Sciatic nerve (tissue), 2 donors: ENCODE measurements around the gene PAEP. TPM values are rescaled to one million over a fixed set of nuclear protein-coding genes. Genes with fewer than 3 reads are reported as not detected.
A peak's percentile ranks its signal among the peaks of the same experiment; 100 is the strongest.
"Not testable (repeated sequence)": the region's sequence is repeated elsewhere in the genome, so short reads cannot be mapped to it uniquely, and the experiment has no call there.

Experiments used
- ATAC-seq: fragments of 200-7000 bp; cut with Tn5 transposase; one replicate; pipeline ENCODE4 v1.9.1; 2020; ENCODE audit warnings: mild to moderate bottlenecking, moderate library complexity
- DNase-seq: peaks from one replicate; pipeline ENCODE4 v3.0.0-alpha.2; 2020; ENCODE audit warnings: low spot score
- intact Hi-C: fragments of 100-400 bp; cut with DNase I; formaldehyde crosslinking; loops from one replicate; pipeline ENCODE4 v1.14.2; 2022
- total RNA-seq: library from RNA; stranded (reverse); fragmentation: NEBNext Ultra II Directional; extraction: Animal tissue kit (Norgen Biotek cat#: 25700); gene quantifications from one replicate; pipeline ENCODE4 v1.2.1, GENCODE V29; 2021
- donor health status: DM: no; HTN: no; CAD: no.
- donor health status: DM: no; HTN: no; CAD: no.

Gene PAEP
- total RNA-seq, 1 donor from 2014 or later, result not detected

DNA sequence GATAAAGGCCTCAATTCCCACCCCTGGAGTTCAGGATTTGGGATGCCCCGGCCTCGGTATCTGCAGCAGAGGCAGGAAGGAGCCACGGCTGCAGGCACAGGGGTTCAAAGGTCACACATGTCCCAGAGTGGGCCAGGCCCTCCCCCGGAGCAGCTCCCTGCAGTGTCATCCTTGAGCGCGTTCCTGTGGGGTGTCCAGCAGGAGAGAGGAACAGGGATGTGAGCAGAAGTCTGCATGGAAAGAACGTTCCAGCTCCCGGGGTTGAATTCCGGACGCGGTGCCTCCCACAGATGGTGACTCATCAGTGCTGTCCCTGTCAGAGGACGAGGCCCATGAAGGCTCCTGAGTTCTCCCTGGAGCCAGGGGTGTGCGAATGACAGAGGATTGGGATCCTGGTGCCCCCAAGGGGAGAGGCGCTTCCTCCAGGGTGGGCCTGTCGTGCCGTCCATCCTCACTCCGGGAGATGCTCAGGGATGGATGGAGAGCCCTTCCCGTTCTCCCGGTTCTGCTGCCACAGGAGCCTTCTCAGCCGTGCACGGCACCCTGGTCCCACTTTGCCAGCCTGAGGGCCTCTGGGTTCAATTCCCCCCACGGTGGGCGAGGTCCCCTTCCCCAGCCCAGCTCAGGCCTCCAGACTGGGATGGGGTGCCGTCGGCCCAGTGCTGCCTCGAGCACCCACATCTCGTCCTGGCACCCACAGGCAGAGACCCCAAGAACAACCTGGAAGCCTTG, 37.3 kb upstream of the PAEP start:
- no peak for ATAC-seq
- DNase-seq, result peak; percentile 45
- intact Hi-C loops, result no loop called here

DNA sequence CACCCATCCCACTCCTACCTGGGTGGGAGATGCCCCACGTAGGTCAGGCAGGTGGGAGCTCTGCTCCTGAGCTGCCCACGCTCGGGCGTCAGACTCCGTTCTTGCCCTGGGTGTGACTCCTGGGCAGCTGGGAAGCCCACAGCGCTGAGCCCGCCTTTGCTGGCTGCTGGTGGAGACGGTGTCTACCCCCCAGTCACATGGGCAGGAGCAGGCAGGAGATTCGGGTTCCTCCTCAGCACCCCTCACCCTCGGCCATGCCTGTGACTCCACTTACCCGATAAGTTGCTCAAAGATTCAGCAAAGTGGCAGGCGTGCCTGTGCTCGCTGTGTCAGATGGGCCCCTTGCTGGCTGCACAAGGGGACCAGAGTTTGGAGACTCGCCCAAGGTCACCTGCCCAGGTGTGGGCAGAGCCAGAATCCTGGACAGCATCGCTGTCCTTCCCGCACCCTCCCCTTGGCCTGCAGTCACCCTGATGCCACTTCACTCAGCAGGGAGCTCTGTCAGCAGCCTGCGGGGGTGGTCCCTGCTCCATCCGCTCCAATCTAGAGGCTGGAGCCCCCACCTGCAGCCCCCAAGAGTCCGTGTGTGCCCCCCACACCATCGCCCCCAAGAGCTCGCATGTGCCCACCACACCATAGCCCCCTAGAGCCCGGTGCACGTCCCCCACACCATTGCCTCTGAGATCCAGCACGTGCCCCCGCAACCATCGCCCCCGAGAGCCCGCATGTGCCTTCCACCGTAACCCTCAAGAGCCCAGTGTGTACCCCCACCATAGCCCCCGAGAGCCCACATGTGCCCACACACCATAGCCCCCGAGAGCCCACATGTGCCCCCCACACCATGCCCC, 36.1 kb upstream of the PAEP start:
- intact Hi-C loops, result no loop called here

DNA sequence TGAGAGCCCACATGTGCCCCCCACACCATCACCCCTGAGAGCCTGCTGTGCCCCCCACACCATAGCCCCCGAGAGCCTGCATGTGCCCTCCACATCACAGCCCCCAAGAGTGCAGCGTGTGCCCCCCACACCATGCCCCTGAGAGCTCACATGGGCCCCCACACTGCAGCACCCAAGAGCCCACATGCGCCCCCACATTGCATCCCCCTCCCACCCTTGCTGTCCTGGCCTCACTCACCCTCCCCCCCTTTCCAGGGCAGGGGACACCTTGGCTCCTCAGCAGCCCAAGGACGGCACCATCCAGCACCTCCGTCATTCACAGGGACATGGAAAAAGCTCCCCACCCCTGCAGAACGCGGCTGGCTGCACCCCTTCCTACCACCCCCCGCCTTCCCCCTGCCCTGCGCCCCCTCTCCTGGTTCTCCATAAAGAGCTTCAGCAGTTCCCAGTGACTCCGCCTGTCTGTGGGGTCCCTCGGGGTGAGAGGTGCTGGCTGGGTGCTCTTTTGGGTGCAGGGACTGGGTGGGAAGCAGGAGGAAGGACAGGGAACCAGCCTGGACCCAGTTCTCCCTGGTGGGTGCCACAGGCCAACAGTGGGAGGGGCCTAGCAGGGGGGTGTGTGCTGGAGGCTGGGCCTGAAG, 35.3 kb upstream of the PAEP start:
- DNase-seq (peak; percentile 19), ATAC-seq (no peak)
- intact Hi-C loops, result no loop called here

More for the DNA sequence above, 36.1 kb upstream of the PAEP start:
- DNase-seq (peak; percentile 45), ATAC-seq (no peak)

DNA sequence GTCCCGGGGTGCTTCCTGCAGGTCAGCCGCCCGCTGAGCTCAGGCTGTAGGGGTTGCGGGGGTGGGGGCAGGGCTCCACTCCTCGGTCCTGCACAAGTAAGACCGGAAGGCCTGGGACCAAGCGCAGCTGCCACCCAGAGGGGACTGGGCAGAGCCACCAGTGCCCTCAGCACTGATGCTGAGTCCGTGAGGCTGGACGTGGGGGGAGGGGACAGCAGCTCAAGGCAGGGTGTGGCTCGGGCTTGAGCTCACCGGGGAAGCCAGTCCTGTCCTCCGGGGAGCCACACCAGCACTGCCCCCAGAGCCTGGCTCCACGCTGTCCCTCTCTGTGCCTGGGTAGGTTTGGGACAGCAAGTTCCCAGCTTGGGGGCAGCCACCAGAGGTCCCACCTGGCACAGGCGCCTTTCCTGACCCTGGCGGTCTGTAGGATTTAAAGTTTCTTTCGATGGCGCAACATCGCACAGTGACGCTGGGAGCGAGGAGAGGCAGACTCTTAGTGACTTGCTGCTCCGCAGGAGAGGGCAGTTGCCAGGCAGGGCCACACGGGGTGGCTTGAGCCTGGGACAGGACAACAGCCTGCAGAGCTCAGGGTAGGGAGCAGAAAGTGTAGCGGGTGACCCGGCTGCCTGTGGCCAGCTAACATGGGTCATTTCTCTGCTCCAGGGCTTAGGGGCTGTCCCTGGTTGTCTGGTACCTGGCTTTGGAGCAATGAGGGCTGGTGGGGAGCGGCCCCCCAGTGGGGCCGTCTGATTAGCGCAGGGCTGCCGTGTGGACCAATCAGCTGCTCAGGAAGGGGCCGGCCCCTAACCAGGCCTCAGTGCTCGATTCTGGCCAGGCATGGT, 34.6 kb upstream of the PAEP start:
- intact Hi-C loops, result no loop called here
- DNase-seq, result peak; percentile 47
- ATAC-seq, result no peak

DNA sequence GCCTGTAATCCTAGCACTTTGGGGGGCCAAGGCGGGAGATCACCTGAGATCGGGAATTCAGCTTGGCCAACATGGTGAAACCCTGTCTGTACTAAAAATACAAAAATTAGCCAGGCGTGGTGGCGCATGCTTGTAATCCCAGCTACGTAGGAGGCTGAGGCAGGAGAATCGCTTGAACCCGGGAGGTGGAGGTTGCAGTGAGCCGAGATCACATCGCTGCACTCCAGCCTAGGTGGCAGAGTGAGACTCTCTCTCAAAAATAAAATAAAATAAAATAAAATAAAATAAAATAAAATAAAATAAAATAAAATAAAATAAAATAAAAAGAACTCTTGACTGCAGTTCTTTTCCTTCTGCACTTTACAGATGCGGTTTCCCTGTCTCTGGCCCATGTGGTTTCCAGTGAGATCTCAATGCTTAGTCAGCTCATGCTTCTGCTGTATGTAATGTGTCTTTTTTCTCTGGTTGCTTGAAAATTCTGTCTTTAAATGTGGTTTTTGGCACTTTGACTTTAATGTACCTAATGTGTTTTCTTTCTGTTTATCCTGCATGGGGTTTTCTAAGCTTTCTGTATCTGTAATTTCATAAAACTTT, 32.6 kb upstream of the PAEP start:
- ATAC-seq, intact Hi-C loops: not testable (repeated sequence)
- DNase-seq, result peak; percentile 8

DNA sequence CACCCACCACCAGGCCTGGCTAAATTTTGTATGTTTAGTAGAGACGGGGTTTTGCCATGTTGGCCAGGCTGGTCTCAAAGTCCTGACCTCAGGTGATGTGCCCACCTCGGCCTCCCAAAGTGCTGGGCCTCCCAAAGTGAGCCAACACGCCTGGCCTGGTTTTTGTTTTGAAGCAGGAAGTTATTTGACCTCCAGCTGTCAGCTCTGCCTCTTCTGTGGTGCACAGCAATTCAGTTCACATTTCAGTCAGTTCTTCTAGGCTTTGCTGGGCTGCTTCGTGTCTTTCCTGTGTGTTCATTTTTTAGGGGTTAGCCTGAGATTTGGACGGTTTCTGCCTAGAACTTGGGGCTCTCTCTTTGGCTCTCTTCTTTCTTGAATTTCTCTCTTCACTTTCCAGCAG, 31.4 kb upstream of the PAEP start:
- ATAC-seq (no peak), DNase-seq (peak; percentile 19)
- intact Hi-C loops, result no loop called here

DNA sequence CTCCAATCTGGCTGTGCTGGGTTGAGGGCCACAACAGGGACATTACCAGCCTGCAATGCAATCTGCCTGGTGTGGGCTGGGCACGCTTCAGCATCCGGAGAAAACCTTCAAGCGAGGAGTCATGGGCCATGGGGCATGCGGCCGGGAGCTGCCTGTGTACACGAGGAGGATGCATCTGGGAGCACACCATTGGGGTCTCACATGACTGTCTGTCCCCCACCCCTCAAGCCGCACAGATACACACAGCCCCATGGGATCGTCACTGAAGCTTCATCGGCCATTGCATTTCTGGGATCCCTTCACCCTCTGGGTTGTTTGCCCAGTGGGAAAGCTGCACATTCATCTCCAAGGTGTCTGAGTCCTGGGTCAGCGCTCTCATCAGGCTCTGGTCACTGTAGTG, 30.5 kb upstream of the PAEP start:
- DNase-seq (peak; percentile 26), ATAC-seq (no peak)
- intact Hi-C loops, result no loop called here

DNA sequence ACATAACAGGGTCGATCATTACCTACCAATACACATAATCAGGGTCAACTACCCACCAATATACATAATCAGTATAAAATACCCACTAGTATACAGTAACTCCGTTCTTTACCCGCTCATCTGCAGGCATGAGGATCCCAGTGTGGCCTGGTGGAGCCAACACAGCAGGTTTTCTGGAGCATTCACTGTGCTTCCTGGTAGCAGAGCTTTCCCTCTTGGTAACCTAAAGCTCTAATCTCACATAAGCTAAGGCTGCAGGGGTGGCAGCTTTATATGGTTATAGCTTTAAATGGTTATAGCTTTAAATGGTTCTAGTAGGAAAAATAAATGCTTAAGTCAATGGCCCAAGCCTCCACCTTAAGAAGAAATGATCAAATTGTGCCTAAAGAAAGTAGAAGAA, 28.4 kb upstream of the PAEP start:
- ATAC-seq, result no peak
- intact Hi-C loops, result no loop called here
- DNase-seq, result peak; percentile 13

DNA sequence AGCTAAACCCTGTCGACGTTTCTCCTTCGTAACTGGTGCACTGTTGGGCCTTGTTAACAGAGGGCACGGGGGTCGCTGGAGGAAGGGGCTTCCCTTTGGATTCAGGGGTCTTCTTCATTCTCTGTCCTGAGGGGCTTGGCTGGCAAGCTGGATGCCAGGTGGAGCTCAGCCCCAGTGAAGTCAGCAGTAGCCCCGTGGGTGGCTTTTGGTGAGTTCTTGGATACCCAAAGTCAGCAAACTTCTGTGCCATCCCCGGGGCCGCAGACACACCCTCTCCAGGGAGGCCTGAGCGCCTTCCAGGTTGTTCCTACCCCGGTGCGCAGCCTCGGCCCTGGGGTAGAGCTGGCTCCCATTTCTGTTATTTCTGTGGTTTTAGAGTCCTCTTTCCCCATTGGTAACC, 27.9 kb upstream of the PAEP start:
- DNase-seq (peak; percentile 37), ATAC-seq (no peak)
- intact Hi-C loops, result no loop called here

DNA sequence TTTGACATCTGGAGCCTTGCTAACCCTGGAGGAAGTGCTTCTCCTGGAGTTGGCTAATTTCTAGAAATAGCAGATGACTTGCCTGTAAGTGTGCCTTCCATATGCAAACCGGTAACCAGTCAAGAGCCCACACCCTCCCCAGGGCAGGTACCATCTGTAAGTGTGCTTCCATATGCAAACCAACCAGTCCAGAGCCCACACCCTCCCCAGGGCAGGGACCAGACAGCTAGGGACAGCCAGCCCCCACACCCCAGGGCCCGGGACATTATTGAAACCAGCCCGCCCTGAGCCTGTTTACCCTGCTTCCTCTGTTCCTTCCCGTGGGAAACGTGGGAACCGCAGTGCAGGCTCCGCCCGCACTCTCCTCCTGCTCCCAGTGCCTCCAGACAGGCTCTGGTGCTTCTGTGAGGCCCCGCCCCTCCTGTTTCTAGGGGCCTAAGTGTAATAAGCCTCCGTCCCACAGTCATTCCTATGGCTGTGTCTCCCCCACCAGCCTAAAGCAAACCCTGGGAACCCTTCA, 27.3 kb upstream of the PAEP start:
- intact Hi-C loops, DNase-seq, ATAC-seq: not testable (repeated sequence)

DNA sequence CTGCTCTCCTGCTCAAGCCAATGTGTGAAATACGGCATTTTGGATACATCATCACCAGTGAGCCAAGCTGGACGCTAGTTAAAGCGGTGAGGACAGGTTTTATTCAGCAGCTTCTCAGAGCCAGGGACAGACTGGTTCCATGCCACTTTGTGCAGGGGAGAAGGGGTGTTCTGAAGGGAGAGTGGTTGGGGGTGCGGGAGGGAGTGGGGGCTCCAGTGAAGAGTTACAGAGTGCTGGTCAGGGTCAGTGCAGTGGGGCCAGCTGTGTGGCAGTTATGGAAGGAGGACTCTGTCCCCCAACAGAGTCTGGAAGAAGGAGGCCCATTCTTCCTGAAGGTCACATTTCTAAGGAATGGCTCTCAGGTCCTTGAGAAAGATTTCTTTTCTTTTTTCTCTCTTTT, 26.7 kb upstream of the PAEP start:
- ATAC-seq, intact Hi-C loops: not testable (repeated sequence)
- DNase-seq, result peak; percentile 12

DNA sequence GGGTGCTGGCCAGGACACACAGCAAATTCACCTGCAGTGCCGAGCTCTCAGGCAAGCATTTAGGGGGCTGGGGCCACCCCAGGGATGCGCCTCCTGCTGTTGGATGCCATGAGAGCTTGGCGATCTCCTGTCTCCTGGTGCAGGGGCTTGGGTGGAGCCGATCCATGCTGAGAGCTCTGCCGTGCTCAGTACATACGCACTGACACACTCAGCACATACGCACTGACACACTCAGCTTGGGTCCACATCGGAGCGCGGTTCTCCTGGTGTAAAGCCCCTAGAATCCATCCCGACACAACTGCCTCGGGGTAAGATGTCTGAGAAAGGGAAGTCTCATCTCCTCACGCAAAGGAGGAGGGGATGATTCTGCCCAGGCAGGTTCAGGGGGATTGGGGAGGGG, 25.9 kb upstream of the PAEP start:
- ATAC-seq, intact Hi-C loops: not testable (repeated sequence)
- DNase-seq, result peak; percentile 37

DNA sequence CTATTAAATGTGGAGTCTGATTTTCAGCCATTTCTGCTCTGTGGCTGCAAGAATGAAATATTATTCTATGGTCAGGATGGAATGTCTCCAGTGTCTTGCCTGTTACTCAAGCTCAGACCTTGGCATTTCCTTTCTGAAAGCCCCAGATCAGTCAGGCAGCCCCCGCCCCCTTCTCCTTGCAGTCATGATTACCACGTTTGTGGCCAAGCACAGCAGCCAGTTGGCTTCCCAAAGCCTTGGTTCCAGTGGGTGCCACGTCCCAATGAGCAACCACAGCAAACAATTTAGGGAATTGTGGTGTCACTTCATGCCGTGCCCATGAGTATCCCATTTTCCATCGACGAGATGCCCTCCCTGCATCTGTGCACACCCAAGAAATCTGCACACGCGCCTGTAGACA, 25.3 kb upstream of the PAEP start:
- ATAC-seq (no peak), DNase-seq (peak; percentile 10)
- intact Hi-C loops, result no loop called here

DNA sequence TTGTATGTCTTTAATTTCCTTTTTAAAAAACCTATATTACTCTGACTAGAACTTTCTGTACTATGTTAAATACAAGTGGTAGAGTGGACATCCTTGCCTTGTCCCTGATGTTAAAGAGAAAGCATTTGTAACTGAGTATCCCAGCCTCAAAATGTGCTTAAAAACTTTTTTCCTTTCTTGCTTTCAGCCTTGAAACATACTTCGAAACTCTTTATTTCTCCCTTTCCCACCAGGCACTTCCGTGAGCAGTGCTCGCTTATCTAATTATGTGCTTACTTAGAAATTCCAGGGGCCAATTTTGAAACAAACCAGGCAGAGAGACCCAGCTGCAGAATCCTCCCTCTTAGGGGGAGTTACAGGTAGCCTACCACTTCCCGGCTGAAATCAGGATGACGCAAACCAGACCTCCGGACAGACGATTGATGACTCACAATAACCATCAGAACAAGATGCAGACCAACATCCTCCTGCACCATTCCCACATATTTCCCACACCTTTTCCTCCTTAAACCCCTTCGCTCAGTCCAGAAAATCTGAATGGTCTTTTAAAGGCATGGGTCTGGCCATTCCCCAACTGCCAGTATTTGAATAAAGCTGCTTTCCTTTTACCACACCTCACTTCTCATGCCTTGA, 18.2 kb upstream of the PAEP start:
- intact Hi-C loops, result not testable (repeated sequence)
- peak; percentile 13 for DNase-seq

DNA sequence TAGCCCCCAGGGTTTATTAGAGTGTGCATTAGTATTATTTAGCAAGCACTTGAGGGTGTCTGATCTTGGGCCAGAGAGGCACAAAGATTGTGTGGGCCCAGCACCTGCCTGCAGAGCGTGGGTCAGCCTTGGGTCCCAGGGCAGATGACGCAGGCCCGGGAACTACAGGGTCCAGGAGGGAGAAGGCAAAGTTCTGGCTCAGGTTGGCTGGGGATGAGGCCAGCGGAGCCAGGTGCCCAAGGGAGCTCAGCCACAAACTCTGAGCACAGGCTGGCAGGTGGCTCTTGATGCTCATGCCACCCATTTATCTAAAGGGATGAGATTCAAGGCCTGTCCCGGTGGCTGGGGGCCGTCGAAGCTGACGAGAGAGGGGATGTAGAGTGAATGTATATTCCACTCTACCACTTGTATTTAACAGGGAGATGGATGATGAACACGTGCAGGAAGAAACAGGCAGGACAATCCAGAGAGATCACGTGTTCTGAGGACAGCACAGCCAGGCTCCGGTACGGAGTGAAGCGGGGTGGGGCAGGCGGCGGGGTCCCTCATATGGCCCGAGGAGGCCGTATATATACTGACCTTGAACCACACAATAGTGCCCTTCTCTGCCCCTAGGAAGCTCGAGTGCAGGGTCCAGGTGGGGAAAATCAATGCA, 16.4 kb upstream of the PAEP start:
- intact Hi-C loops, result no loop called here
- no peak for ATAC-seq
- DNase-seq, result peak; percentile 30

More for the DNA sequence above, 18.2 kb upstream of the PAEP start:
- not testable (repeated sequence) for ATAC-seq

DNA sequence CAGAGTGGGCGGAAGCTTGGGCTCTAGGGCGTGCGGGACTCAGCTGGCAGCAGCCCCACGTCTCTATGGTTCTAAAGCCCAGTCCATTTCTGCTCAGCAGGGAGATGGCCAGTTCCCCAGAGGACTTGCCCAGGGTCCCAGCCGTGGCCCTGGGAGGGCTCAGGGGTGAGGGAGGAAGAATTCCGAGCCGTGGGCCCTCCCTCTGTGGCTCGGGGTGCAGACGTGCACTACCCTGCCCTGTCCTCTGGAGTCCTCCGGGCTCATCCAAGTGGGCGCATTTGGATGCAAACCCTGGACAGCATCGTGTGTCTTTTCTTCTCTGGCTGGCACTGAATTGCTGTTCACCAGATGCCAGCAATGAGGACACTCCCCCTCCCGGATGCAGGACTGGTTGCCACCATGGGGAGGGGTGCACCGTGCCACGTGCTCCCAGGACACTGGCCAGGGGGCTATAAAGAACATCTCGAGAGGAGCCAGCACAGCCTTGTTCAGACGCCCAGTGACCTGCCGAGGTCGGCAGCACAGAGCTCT, 15.8 kb upstream of the PAEP start, which contains the start of gene OBP2A:
Gene OBP2A, plus strand, starts transcription at position 481 of the 531 bp plus-strand sequence. CDS start 55 bp downstream, outside the sequence.
- intact Hi-C loops, ATAC-seq: not testable (repeated sequence)
- peak; percentile 39 for DNase-seq
